Astrocyte (in vitro differentiated cells and primary cell): ENCODE results near the gene OXNAD1.

Experiments used
- EZH2 ChIP-seq: IDR thresholded peaks from 2 replicates; pipeline ENCODE4 v1.6.1; 2012; ENCODE audit warnings: mild to moderate bottlenecking, low read length, inconsistent platforms; ENCODE audit not compliant: insufficient read depth
- TF ChIP-seq, protein P1 (sequence below): IDR thresholded peaks from 2 replicates; pipeline ENCODE4 v1.5.1; 2011; ENCODE audit warnings: low read depth, mild to moderate bottlenecking, inconsistent platforms, low read length, moderate library complexity; ENCODE audit not compliant: insufficient read depth

DNA sequence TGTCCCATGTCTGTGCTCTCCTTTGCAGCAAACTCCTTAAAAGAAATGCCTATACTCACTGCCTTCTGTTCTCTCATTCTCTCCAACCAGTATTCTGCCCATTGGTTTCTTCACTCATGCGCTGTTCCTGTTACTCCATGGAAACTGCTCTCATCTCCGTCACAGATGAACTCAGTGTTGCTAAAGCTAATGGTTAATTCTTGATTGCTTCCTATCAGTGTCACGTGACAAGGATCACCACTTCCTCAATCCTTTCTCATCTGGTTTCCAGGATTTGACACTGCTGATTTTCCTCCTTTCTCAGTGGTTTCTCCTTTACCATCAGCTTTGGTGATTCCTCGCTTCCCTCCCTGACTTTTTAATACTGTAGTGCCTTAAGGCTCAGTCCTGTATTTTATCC lies 2.8 kb upstream of the OXNAD1 start:
- TF ChIP-seq EZH2 = no peak
- TF ChIP-seq, protein P1, sequence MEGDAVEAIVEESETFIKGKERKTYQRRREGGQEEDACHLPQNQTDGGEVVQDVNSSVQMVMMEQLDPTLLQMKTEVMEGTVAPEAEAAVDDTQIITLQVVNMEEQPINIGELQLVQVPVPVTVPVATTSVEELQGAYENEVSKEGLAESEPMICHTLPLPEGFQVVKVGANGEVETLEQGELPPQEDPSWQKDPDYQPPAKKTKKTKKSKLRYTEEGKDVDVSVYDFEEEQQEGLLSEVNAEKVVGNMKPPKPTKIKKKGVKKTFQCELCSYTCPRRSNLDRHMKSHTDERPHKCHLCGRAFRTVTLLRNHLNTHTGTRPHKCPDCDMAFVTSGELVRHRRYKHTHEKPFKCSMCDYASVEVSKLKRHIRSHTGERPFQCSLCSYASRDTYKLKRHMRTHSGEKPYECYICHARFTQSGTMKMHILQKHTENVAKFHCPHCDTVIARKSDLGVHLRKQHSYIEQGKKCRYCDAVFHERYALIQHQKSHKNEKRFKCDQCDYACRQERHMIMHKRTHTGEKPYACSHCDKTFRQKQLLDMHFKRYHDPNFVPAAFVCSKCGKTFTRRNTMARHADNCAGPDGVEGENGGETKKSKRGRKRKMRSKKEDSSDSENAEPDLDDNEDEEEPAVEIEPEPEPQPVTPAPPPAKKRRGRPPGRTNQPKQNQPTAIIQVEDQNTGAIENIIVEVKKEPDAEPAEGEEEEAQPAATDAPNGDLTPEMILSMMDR = no peak
